HEK293 (cell line): ENCODE data around the gene ALDH7A1.

Source experiments
- CTCF ChIA-PET: fragments of 350-600 bp; formaldehyde crosslinking; extraction: SDS; loops from one replicate; lab custom pipeline; 2021; ENCODE audit warnings: antibody characterized with exemption; lab: Yijun Ruan, JAX
- POLR2A ChIA-PET: fragments of 300-600 bp; formaldehyde crosslinking; extraction: SDS; loops from one replicate; lab custom pipeline; 2020; ENCODE audit warnings: antibody characterized with exemption, inconsistent platforms; lab: Yijun Ruan, JAX
- H3K27ac ChIP-seq: fragments of 200-500 bp; sonication (Bioruptor generic); 2 replicates; pipeline ENCODE4 v1.5.1; 2014; ENCODE audit warnings: low read depth, low read length, control low read depth, inconsistent platforms; ENCODE audit errors: extremely low read depth
- H3K36me3 ChIP-seq, 2 experiments: fragments of 200-500 bp in 1 of 2; sonication (Bioruptor generic) in 1 of 2; 1 replicate in 1 of 2; 2 replicates in 1 of 2; pipeline ENCODE4 v1.5.1; 2014 to 2017; ENCODE audit warnings: inconsistent platforms in 2 of 2, low read length in 2 of 2; ENCODE audit not compliant: control insufficient read depth in 2 of 2, insufficient read depth in 1 of 2
- H3K4me1 ChIP-seq: fragments of 200-500 bp; sonication (Bioruptor generic); 2 replicates; pipeline ENCODE4 v1.5.1; 2014; ENCODE audit warnings: mild to moderate bottlenecking, low read length, inconsistent platforms; ENCODE audit not compliant: control insufficient read depth, insufficient read depth
- H3K4me3 ChIP-seq: 2 replicates; pipeline ENCODE4 v1.5.1; 2011; ENCODE audit warnings: low read depth, mild to moderate bottlenecking, control low read depth, low read length, moderate library complexity
- H3K9me3 ChIP-seq: fragments of 200-500 bp; sonication (Bioruptor generic); 2 replicates; pipeline ENCODE4 v1.5.1; 2014; ENCODE audit warnings: low read depth, low read length, inconsistent platforms; ENCODE audit not compliant: control insufficient read depth, insufficient read depth
- BCL11B ChIP-seq: fragments of 450-650 bp; formaldehyde crosslinking; IDR thresholded peaks from 2 replicates; pipeline ENCODE4 v1.5.1; 2016; ENCODE audit warnings: low read depth, missing biosample characterization, missing genetic modification characterization
- MZF1 ChIP-seq: fragments of 450-650 bp; formaldehyde crosslinking; IDR thresholded peaks from 2 replicates; pipeline ENCODE4 v1.5.1; 2017; ENCODE audit warnings: missing biosample characterization, missing genetic modification characterization, borderline replicate concordance
- SALL2 ChIP-seq: fragments of 450-650 bp; formaldehyde crosslinking; IDR thresholded peaks from 2 replicates; pipeline ENCODE4 v1.5.0; 2017; ENCODE audit warnings: missing biosample characterization, mild to moderate bottlenecking, missing genetic modification characterization, borderline replicate concordance
- ZBTB1 ChIP-seq: fragments of 450-650 bp; formaldehyde crosslinking; IDR thresholded peaks from 2 replicates; pipeline ENCODE4 v1.5.1; 2016; ENCODE audit warnings: missing biosample characterization, missing genetic modification characterization
- ZBTB7A ChIP-seq: fragments of 450-650 bp; formaldehyde crosslinking; IDR thresholded peaks from 2 replicates; pipeline ENCODE4 v1.5.1; 2016; ENCODE audit warnings: low read depth, missing biosample characterization, missing genetic modification characterization
- ZFHX2 ChIP-seq: fragments of 450-650 bp; formaldehyde crosslinking; conservative IDR thresholded peaks from 2 replicates; pipeline ENCODE4 v1.5.1; 2016; ENCODE audit warnings: missing biosample characterization, missing genetic modification characterization
- ZNF146 ChIP-seq: fragments of 450-650 bp; formaldehyde crosslinking; IDR thresholded peaks from 2 replicates; pipeline ENCODE4 v1.5.1; 2016; ENCODE audit warnings: missing biosample characterization, missing genetic modification characterization
- ZNF610 ChIP-seq: fragments of 450-650 bp; formaldehyde crosslinking; IDR thresholded peaks from 2 replicates; pipeline ENCODE4 v1.5.1; 2016; ENCODE audit warnings: missing biosample characterization, missing genetic modification characterization, borderline replicate concordance
- ZNF785 ChIP-seq: fragments of 450-650 bp; formaldehyde crosslinking; IDR thresholded peaks from 2 replicates; pipeline ENCODE4 v1.5.1; 2016; ENCODE audit warnings: missing biosample characterization, missing genetic modification characterization
- ZSCAN23 ChIP-seq: fragments of 450-650 bp; formaldehyde crosslinking; IDR thresholded peaks from 2 replicates; pipeline ENCODE4 v1.5.1; 2016; ENCODE audit warnings: missing biosample characterization, missing genetic modification characterization
- TF ChIP-seq, protein P1 (sequence below): fragments of 450-650 bp; formaldehyde crosslinking; IDR thresholded peaks from 2 replicates; pipeline ENCODE4 v1.5.1; 2016; ENCODE audit warnings: missing biosample characterization, missing genetic modification characterization
- TF ChIP-seq, protein P2 (sequence below): fragments of 450-650 bp; formaldehyde crosslinking; IDR thresholded peaks from 2 replicates; pipeline ENCODE4 v1.5.1; 2016; ENCODE audit warnings: missing biosample characterization, missing genetic modification characterization
- TF ChIP-seq, protein P3 (sequence below): fragments of 450-650 bp; formaldehyde crosslinking; IDR thresholded peaks from 2 replicates; pipeline ENCODE4 v1.5.1; 2016; ENCODE audit warnings: missing biosample characterization, missing genetic modification characterization, borderline replicate concordance
- TF ChIP-seq, protein P4 (sequence below): fragments of 450-650 bp; formaldehyde crosslinking; IDR thresholded peaks from 2 replicates; pipeline ENCODE4 v1.5.1; 2016; ENCODE audit warnings: missing biosample characterization, missing genetic modification characterization
- TF ChIP-seq, protein P5 (sequence below): fragments of 450-650 bp; formaldehyde crosslinking; IDR thresholded peaks from 2 replicates; pipeline ENCODE4 v1.5.1; 2016; ENCODE audit warnings: missing biosample characterization, missing genetic modification characterization
- TF ChIP-seq, protein P6 (sequence below): fragments of 450-650 bp; formaldehyde crosslinking; IDR thresholded peaks from 2 replicates; pipeline ENCODE4 v1.5.1; 2016; ENCODE audit warnings: missing biosample characterization, missing genetic modification characterization

The ALDH7A1 gene

DNA sequence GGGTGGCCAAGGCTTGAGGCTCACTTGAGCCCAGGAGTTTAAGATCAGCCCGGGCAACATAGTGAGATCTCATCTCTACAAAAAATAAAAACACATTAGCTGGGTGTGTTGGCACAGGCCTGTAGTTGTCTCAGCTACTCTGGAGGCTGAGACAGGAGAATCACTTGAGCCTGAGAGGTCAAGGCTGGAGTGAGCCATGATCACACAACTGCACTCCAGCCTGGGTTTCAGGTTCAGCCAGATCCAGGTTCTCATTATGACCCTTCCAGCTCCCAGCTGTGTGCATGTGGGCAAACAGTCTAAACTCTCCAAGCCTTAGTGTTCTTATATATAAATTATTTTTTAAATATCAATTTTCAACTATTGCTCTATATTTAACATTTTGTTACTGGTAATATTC, 67.9 kb downstream of the ALDH7A1 start (continued):
- TF ChIP-seq ZNF785 (tag by site-specific recombination) (no peak), BCL11B (tag by site-specific recombination) (no peak)

DNA sequence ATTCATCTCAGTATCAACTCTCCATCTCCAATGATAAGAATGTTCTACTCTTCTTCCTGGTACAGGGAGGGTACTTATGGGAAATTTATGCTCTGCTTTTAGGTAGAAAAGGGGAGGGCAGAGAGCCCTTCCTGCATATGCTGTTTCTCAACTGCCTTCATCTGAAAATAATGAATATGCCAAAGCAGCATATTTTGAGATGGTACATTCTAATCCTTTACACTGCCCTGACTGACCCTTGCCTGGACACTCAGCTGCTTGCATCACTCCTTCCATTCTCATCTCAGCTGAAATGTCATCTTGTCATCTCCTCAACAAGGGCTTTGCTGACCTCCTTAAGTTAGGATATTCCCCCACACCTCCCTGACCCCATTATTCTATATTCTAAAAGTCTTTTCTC, 68.5 kb downstream of the ALDH7A1 start:
- POLR2A ChIA-PET, result no interaction called here
- CTCF ChIA-PET, result interaction anchor here (0.6 to 1.3 kb wide), 2 partner anchors 12 to 26 kb away, joined by 3 to 4 read pairs; no protein-coding TSS in a partner anchor
- H3K9me3 ChIP-seq, result no peaks in the 10 kb centered on the region
- no peak overlapping the region for H3K4me3 ChIP-seq
- no peaks in the 10 kb centered on the region for H3K36me3 ChIP-seq
- no peak overlapping the region for H3K27ac ChIP-seq
- TF ChIP-seq, protein P1, sequence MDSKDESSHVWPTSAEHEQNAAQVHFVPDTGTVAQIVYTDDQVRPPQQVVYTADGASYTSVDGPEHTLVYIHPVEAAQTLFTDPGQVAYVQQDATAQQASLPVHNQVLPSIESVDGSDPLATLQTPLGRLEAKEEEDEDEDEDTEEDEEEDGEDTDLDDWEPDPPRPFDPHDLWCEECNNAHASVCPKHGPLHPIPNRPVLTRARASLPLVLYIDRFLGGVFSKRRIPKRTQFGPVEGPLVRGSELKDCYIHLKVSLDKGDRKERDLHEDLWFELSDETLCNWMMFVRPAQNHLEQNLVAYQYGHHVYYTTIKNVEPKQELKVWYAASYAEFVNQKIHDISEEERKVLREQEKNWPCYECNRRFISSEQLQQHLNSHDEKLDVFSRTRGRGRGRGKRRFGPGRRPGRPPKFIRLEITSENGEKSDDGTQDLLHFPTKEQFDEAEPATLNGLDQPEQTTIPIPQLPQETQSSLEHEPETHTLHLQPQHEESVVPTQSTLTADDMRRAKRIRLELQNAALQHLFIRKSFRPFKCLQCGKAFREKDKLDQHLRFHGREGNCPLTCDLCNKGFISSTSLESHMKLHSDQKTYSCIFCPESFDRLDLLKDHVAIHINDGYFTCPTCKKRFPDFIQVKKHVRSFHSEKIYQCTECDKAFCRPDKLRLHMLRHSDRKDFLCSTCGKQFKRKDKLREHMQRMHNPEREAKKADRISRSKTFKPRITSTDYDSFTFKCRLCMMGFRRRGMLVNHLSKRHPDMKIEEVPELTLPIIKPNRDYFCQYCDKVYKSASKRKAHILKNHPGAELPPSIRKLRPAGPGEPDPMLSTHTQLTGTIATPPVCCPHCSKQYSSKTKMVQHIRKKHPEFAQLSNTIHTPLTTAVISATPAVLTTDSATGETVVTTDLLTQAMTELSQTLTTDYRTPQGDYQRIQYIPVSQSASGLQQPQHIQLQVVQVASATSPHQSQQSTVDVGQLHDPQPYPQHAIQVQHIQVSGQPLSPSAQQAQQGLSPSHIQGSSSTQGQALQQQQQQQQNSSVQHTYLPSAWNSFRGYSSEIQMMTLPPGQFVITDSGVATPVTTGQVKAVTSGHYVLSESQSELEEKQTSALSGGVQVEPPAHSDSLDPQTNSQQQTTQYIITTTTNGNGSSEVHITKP (tag by site-specific recombination), result 0 out of 2 replicates have a peak, but pooled peaks have one; percentile 9
- TF ChIP-seq, protein P2, sequence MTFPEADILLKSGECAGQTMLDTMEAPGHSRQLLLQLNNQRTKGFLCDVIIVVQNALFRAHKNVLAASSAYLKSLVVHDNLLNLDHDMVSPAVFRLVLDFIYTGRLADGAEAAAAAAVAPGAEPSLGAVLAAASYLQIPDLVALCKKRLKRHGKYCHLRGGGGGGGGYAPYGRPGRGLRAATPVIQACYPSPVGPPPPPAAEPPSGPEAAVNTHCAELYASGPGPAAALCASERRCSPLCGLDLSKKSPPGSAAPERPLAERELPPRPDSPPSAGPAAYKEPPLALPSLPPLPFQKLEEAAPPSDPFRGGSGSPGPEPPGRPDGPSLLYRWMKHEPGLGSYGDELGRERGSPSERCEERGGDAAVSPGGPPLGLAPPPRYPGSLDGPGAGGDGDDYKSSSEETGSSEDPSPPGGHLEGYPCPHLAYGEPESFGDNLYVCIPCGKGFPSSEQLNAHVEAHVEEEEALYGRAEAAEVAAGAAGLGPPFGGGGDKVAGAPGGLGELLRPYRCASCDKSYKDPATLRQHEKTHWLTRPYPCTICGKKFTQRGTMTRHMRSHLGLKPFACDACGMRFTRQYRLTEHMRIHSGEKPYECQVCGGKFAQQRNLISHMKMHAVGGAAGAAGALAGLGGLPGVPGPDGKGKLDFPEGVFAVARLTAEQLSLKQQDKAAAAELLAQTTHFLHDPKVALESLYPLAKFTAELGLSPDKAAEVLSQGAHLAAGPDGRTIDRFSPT (tag by site-specific recombination), result no peak
- no peaks in the 10 kb centered on the region for H3K4me1 ChIP-seq

DNA sequence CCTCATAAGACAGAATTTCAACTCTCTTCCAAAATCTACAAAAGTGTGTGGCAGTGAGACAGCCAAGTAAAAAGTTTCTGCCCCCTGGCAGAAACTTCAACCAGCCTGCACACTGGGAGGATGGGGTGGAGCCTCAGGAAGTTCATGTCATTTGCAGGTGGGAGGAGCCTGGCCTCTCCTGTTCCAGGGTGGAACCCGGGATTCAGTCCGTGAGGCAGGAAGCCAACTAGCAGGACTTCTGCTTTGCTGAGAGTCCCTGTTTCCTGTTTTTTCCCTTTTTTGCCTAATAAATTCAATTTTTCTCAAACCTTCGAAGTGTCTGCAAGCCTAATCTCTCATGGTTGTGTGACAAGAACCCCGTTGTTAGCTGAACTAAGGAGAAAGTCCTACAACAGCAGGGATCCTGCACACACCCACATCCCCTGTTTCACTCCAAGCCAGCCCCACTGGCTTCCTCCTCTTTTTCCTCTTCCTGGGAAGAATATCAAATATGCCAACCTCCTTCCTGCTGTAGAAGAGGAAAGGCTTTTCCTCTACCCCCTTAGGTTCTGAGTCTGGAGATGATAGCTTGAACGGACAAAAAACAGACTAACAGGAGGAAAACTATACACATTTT, 69.3 kb downstream of the ALDH7A1 start:
- Histone ChIP-seq H3K36me3 (no peaks in the 10 kb centered on the region), H3K4me1 (no peaks in the 10 kb centered on the region), H3K9me3 (no peaks in the 10 kb centered on the region), H3K4me3 (no peak overlapping the region), H3K27ac (no peak overlapping the region)
- ChIA-PET CTCF (interaction anchor here (0.6 to 1.3 kb wide), 4 partner anchors 13 to 183 kb away, joined by 3 to 4 read pairs (median 4); no protein-coding TSS in a partner anchor), POLR2A (no interaction called here)
- TF ChIP-seq, protein P3, sequence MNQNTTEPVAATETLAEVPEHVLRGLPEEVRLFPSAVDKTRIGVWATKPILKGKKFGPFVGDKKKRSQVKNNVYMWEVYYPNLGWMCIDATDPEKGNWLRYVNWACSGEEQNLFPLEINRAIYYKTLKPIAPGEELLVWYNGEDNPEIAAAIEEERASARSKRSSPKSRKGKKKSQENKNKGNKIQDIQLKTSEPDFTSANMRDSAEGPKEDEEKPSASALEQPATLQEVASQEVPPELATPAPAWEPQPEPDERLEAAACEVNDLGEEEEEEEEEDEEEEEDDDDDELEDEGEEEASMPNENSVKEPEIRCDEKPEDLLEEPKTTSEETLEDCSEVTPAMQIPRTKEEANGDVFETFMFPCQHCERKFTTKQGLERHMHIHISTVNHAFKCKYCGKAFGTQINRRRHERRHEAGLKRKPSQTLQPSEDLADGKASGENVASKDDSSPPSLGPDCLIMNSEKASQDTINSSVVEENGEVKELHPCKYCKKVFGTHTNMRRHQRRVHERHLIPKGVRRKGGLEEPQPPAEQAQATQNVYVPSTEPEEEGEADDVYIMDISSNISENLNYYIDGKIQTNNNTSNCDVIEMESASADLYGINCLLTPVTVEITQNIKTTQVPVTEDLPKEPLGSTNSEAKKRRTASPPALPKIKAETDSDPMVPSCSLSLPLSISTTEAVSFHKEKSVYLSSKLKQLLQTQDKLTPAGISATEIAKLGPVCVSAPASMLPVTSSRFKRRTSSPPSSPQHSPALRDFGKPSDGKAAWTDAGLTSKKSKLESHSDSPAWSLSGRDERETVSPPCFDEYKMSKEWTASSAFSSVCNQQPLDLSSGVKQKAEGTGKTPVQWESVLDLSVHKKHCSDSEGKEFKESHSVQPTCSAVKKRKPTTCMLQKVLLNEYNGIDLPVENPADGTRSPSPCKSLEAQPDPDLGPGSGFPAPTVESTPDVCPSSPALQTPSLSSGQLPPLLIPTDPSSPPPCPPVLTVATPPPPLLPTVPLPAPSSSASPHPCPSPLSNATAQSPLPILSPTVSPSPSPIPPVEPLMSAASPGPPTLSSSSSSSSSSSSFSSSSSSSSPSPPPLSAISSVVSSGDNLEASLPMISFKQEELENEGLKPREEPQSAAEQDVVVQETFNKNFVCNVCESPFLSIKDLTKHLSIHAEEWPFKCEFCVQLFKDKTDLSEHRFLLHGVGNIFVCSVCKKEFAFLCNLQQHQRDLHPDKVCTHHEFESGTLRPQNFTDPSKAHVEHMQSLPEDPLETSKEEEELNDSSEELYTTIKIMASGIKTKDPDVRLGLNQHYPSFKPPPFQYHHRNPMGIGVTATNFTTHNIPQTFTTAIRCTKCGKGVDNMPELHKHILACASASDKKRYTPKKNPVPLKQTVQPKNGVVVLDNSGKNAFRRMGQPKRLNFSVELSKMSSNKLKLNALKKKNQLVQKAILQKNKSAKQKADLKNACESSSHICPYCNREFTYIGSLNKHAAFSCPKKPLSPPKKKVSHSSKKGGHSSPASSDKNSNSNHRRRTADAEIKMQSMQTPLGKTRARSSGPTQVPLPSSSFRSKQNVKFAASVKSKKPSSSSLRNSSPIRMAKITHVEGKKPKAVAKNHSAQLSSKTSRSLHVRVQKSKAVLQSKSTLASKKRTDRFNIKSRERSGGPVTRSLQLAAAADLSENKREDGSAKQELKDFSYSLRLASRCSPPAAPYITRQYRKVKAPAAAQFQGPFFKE (tag by site-specific recombination), result no peak
- TF ChIP-seq, protein P4, sequence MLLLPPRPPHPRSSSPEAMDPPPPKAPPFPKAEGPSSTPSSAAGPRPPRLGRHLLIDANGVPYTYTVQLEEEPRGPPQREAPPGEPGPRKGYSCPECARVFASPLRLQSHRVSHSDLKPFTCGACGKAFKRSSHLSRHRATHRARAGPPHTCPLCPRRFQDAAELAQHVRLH (tag by site-specific recombination), result no peak
- TF ChIP-seq ZNF610 (tag by site-specific recombination) (no peak), ZBTB7A (tag by site-specific recombination) (no peak), SALL2 (no peak), ZSCAN23 (tag by site-specific recombination) (no peak), ZNF146 (tag by site-specific recombination) (no peak), ZBTB1 (no peak), ZFHX2 (tag by site-specific recombination) (0 out of 2 replicates have a peak, but pooled peaks have one; percentile 26), MZF1 (tag by site-specific recombination) (no peak)
- TF ChIP-seq, protein P5, sequence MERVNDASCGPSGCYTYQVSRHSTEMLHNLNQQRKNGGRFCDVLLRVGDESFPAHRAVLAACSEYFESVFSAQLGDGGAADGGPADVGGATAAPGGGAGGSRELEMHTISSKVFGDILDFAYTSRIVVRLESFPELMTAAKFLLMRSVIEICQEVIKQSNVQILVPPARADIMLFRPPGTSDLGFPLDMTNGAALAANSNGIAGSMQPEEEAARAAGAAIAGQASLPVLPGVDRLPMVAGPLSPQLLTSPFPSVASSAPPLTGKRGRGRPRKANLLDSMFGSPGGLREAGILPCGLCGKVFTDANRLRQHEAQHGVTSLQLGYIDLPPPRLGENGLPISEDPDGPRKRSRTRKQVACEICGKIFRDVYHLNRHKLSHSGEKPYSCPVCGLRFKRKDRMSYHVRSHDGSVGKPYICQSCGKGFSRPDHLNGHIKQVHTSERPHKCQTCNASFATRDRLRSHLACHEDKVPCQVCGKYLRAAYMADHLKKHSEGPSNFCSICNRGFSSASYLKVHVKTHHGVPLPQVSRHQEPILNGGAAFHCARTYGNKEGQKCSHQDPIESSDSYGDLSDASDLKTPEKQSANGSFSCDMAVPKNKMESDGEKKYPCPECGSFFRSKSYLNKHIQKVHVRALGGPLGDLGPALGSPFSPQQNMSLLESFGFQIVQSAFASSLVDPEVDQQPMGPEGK (tag by site-specific recombination), result no peak
- TF ChIP-seq, protein P6, sequence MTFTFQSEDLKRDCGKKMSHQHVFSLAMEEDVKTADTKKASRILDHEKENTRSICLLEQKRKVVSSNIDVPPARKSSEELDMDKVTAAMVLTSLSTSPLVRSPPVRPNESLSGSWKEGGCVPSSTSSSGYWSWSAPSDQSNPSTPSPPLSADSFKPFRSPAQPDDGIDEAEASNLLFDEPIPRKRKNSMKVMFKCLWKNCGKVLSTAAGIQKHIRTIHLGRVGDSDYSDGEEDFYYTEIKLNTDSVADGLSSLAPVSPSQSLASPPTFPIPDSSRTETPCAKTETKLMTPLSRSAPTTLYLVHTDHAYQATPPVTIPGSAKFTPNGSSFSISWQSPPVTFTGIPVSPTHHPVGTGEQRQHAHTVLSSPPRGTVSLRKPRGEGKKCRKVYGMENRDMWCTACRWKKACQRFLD (tag by site-specific recombination), result no peak
